ENCODE data around the gene KNSTRN.
A peak's percentile ranks its signal among the peaks of the same experiment; 100 is the strongest.

The KNSTRN gene

DNA sequence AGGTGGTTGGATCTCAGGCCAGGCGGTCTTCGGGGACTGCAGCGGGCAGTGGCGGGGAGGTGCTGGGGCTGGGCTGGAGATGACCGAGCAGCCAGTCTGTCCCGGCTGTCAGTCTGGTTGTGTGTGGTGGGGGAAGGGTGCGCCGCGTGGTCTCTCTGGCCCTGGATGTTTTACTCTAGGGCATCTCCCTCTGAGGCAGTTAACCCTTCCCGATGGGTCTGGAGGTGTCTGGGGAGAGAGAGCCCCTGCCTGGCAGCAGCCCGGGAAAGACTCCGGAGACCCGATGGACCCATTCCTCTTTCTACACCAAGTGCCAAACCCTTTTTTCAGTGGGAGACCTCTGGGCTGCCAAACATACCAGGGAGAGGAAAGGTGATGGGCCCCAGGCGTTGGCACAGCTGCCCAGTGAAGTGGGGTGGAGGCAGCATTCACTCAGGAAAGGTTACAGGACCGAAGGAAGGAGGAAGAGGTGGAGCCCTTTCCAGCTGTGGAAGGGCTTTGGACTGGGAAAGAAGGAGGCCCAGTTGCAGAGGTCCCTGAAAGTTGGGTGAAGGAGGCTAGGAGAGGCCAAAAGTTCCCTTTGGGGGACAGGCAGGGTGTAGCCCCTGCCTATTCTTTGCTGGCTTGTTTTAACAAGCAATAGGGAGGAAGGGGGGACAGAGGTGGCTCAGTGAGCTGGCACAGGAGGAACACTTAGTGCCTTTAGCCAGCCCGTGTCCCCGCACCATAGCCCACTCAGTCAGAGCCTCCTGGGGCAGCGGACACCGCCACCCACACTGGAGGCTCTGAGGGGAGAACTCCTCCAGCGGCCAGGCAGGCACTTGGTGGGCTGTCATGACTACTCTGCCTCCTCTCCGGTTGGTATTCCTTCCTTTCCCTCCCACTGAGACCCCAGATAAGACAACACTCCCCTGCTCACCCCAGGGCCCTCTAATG is 55.5 kb downstream of the KNSTRN start:
- DNase-seq (ENCODE audit: low read depth): no peak
- TF ChIP-seq, protein P1, sequence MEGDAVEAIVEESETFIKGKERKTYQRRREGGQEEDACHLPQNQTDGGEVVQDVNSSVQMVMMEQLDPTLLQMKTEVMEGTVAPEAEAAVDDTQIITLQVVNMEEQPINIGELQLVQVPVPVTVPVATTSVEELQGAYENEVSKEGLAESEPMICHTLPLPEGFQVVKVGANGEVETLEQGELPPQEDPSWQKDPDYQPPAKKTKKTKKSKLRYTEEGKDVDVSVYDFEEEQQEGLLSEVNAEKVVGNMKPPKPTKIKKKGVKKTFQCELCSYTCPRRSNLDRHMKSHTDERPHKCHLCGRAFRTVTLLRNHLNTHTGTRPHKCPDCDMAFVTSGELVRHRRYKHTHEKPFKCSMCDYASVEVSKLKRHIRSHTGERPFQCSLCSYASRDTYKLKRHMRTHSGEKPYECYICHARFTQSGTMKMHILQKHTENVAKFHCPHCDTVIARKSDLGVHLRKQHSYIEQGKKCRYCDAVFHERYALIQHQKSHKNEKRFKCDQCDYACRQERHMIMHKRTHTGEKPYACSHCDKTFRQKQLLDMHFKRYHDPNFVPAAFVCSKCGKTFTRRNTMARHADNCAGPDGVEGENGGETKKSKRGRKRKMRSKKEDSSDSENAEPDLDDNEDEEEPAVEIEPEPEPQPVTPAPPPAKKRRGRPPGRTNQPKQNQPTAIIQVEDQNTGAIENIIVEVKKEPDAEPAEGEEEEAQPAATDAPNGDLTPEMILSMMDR (conservative IDR thresholded peaks at IDR 0.05; ENCODE audit: control insufficient read depth, insufficient read depth, low read depth, low read length): no peak
- no peak overlapping the region for H3K4me3 ChIP-seq (ENCODE audit: control insufficient read depth, low read depth, low read length)

DNA sequence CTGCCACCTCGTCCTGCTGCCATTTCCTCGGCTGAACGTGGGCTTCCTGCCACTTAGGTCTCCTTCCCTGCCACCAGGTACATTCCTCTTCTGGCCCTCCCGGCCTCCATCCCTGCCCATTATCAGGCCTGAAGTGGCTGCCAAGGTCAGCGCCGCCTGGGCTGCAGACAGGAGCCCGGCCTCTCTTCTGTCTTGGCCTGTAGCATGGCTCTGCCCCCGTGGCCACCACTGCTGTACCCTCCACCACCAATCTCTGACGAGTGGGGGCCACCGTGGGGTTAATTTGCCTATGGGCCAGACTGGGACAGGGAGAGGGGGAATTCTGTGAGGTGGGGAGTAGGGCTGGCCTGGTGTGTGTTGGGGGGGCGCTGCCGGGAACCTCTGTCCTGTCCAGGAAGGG is 56.2 kb downstream of the KNSTRN start:
- no peak overlapping the region for H3K4me3 ChIP-seq (ENCODE audit: control insufficient read depth, low read depth, low read length)
- DNase-seq (ENCODE audit: low read depth): no peak

DNA sequence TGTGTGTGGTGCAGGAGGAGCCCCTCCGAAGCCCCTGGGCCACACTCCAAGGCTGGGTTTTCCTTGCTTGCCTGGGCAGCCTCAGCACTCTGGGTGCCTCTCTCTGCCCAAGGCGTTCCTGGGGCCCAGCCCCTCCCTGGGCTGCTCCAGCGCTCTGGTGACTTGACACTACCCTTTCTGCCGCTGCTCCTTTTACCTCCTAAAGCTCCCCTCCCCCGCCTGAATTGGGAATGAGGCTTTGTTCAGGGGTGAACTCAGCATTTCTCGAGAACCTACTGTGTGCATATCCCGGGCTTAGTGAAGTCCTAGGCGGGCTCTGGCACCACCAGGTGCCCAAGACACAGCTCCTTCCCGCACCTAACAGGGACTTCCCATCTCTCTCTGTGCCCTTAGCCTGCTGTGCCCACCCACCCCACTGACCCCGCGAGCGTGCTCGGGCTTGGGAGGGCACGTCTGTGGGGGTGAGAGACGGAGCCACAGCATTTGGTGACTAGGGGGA is 57.0 kb downstream of the KNSTRN start:
- no peak for DNase-seq (ENCODE audit: low read depth)
- TF ChIP-seq, protein P1 (conservative IDR thresholded peaks at IDR 0.05; ENCODE audit: control insufficient read depth, insufficient read depth, low read depth, low read length): no peak
- peak overlapping the region; percentile 61 for H3K4me3 ChIP-seq (ENCODE audit: control insufficient read depth, low read depth, low read length)

More for the DNA sequence above, 56.2 kb downstream of the KNSTRN start:
- TF ChIP-seq, protein P1 (conservative IDR thresholded peaks at IDR 0.05; ENCODE audit: control insufficient read depth, insufficient read depth, low read depth, low read length): no peak

DNA sequence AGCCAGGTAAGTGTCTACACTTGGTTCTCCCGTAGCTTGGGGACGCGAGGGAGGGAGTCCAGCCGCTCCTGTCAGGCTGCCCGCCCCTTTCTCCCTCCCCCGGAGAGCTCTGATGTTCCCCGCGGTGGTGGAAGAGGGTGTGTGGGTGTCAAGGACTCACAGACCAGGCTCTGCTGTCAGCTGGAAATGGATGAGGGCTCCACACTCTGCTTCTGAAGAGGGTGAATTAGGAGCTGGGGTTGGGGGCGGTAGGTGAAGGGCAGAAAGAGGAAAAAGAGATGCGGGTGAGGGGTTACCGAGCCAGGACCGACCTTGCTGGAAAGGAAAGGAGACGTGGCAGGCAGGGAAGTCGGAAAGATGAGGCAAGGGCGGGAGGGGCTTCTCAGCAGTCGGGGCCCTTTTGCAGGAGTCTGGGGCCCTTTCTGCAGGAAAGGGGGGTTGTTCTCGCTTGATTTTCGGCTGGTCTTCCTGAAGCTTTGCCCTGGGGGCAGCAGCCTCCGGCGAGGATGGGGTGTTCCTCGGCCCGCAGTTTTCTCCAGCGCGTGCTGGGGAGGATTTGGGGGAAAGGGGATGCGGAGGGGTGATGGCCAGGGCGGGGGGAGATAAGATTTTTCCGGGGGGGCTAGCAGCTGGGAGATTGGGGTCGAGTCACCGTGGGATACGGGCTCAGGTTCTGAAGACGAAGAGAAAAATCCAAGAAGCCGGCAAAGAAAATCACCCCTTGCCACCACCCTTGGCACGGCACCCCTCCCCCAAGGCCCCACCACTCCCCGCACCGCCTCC is 57.6 kb downstream of the KNSTRN start:
- DNase-seq (ENCODE audit: low read depth): peak; percentile 47
- H3K4me3 ChIP-seq (ENCODE audit: control insufficient read depth, low read depth, low read length): peak overlapping the region; percentile 61
- TF ChIP-seq, protein P1 (conservative IDR thresholded peaks at IDR 0.05; ENCODE audit: control insufficient read depth, insufficient read depth, low read depth, low read length): no peak

DNA sequence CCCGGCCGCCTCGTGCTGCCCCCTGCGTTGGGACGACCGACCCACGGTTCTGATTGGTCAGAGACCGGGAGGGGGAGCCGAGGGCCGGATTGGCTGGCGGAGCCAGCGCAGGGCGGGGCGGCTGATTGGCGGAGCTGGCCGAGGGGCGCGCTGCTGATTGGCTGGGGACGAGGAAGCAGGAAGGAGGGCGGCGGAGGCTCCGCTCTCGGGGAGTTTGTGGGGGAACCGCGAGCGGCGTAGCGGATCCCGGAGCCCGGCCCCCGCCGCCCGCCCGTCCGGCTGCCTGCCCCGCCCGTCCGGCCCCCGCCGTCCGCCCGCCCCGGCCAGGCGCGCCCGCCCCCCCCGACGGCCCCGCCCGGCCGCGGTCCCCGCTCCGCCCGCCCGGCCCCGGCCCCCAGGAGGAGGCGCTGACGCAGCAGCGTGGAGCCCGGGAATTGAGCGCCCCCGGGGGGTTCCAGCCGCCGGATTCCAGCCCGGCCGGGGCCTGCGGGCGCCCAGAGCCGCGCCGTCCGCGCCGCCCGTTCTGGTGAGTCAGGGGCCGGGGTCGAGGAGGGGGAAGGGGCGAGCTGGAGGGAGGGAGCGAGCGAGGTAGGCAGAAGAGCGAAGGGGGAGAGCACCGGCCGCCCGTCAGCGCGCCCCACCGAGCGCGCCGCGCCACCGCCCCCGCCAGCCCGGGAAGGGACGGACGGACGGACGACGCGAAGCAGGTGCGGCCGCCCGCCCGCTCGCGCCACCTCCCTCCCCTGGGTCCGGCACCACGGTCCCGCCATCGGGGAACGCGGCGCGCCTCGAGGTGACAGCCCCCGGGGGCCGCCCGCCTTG is 58.4 kb downstream of the KNSTRN start, which contains the start of gene BAHD1:
BAHD1 (plus strand) TSS at position 211 of the 822 bp plus-strand sequence. CDS start 17,512 bp downstream, outside the sequence.
- H3K4me3 ChIP-seq (ENCODE audit: control insufficient read depth, low read depth, low read length): peak within 1 kb of the TSS; percentile 61
- peak; percentile 90 for DNase-seq (ENCODE audit: low read depth)
- TF ChIP-seq, protein P1 (conservative IDR thresholded peaks at IDR 0.05; ENCODE audit: control insufficient read depth, insufficient read depth, low read depth, low read length): no peak

Measured in fibroblast of mammary gland (primary cell).